ENCODE measurements around the gene TBC1D14.

Gene TBC1D14

DNA sequence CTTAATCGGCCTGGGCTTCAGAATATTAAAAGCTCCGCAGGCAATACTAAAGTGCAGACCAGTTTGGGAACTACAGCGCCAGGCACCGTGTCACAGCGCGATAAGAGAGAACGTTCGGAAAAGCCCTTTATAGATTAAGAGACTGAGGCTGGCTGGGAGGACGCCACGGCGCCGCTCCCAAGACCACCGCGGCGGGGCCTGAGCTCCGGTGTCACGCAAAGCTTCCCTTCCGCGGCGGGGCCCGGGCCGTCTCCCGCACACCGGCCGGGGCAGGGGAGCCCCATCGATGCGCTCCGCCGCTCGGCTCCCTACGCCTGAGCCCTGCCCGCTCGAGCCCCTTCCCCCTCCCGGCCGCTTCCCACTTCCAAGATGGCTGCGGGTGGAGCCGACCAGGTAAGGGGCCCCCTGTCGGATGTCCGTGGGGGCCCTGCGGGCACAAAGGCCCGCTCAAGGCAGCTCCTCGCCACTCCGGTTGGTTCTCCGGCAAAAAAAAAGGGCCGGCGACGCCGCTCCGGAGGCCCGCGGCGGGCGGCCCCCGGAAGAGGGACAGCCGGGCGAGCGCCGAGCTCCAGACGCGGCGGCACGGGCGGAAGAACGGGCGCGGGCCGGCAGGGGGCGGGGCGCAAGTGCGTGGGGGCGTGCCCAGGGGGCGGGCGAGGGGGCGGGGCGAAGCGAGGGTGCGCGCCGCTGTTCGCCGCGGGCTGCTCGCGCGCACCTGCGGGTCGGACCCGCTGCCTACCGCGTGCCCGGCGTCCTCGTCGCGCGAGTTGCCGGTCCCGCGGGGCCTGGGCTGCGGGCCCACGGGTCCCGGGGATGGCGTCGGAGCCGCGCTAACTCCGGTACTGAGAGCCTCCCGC, at the start of gene TBC1D14:
Gene TBC1D14 (plus strand): TSS at position 714 of the 857 bp plus-strand sequence. CDS start 13,564 bp downstream, outside the sequence.
- no peaks in the 10 kb centered on the region for H3K9me3 ChIP-seq (ENCODE audit: low read length)
- H3K4me1 ChIP-seq (ENCODE audit: insufficient read depth, low read length) = peaks cover 26% of the 10 kb centered on the region

DNA sequence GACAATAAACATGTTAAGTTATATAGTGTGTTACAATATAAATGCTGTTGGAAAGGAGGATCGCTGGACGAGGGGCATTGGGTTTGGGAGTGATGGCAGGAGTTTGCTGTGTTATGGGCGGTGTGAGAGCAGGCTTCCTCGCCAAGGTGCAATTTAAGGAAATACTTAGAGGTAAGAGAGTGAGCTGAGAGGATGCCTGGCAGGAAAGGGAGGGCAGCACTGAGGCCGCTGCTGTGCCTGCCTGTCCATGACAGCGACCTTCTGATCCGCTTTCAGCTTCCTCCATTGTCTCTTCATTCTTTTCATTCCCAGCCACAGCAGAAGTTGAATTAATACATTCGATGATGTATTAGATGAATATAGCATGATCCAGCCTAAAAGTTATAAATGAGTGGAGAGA, 41.2 kb upstream of the TBC1D14 start:
- no peaks in the 10 kb centered on the region for H3K9me3 ChIP-seq (ENCODE audit: low read length)
- H3K9ac ChIP-seq (ENCODE audit: low read length) = no peak overlapping the region
- H3K27me3 ChIP-seq (ENCODE audit: control insufficient read depth in 1 of 2, insufficient read depth in 2 of 2, low read length in 2 of 2) = no peaks in the 10 kb centered on the region
- H3K36me3 ChIP-seq (ENCODE audit: insufficient read depth, low read length) = peaks cover 24% of the 10 kb centered on the region
- H3K4me3 ChIP-seq (ENCODE audit: low read depth in 1 of 2, low read length in 2 of 2) = no peak overlapping the region
- H3K4me1 ChIP-seq (ENCODE audit: insufficient read depth, low read length) = peaks cover 3% of the 10 kb centered on the region
- no peak overlapping the region for H3K27ac ChIP-seq (ENCODE audit: low read depth, low read length)

More for the DNA sequence above, at the start of gene TBC1D14:
- Histone ChIP-seq H3K4me3 (ENCODE audit: low read depth in 1 of 2, low read length in 2 of 2) (peak within 1 kb of the TSS; percentile 82 to 89), H3K36me3 (ENCODE audit: insufficient read depth, low read length) (no peaks in the 10 kb centered on the region), H3K9ac (ENCODE audit: low read length) (peak within 1 kb of the TSS; percentile 67), H3K27ac (ENCODE audit: low read depth, low read length) (peak within 1 kb of the TSS; percentile 90), H3K27me3 (ENCODE audit: control insufficient read depth in 1 of 2, insufficient read depth in 2 of 2, low read length in 2 of 2) (peaks cover 5 to 6% of the 10 kb centered on the region in 2 donors)

DNA sequence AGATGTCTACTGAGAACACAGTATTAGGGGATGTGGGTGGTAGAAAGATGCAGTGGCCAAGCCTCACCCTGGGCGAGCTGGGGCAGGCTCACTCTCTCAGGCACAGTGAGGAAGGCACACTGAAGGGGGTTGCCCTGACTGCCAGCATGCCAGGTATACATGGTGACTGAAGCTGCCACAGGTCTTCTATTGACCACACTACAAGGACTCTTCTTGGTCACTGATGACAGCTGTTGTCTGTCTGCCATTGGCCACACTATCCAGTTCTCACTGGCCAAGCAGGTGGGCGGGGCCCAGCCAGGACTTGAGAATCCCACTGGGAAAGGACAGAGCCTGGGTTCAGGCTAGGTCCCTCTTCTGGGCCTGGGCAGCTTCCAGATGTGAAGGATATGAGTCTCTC, 39.7 kb upstream of the TBC1D14 start:
- Histone ChIP-seq H3K9me3 (ENCODE audit: low read length) (no peaks in the 10 kb centered on the region), H3K27ac (ENCODE audit: low read depth, low read length) (no peak overlapping the region), H3K27me3 (ENCODE audit: control insufficient read depth in 1 of 2, insufficient read depth in 2 of 2, low read length in 2 of 2) (no peaks in the 10 kb centered on the region), H3K9ac (ENCODE audit: low read length) (no peak overlapping the region), H3K36me3 (ENCODE audit: insufficient read depth, low read length) (peaks cover 32% of the 10 kb centered on the region), H3K4me1 (ENCODE audit: insufficient read depth, low read length) (peaks cover 11% of the 10 kb centered on the region), H3K4me3 (ENCODE audit: low read depth in 1 of 2, low read length in 2 of 2) (no peak overlapping the region)

DNA sequence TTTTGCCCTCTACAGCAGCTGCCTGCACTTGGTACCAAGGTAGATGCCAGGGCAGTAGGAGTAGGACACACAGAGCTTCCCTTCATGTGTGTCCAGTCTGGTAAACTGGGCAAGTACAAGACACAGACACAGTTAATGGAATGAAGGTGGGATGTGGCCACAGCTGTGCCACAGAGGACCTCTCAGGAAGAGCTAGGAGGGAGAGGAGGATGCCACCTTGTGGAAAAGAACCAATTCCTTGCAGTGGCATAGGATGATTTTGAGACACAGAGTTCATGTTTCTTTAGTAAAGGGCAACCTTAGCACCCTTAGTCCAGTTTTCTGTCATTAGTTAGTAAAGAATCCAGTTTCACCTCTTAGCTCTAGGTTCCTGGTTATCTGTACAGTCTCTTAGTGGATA, 36.3 kb upstream of the TBC1D14 start:
- peaks cover 11% of the 10 kb centered on the region for H3K4me1 ChIP-seq (ENCODE audit: insufficient read depth, low read length)
- H3K27ac ChIP-seq (ENCODE audit: low read depth, low read length) = no peak overlapping the region
- peaks cover 53% of the 10 kb centered on the region for H3K36me3 ChIP-seq (ENCODE audit: insufficient read depth, low read length)
- no peaks in the 10 kb centered on the region for H3K9me3 ChIP-seq (ENCODE audit: low read length)
- no peak overlapping the region for H3K4me3 ChIP-seq (ENCODE audit: low read depth in 1 of 2, low read length in 2 of 2)
- H3K27me3 ChIP-seq (ENCODE audit: control insufficient read depth in 1 of 2, insufficient read depth in 2 of 2, low read length in 2 of 2) = no peaks in the 10 kb centered on the region
- no peak overlapping the region for H3K9ac ChIP-seq (ENCODE audit: low read length)

DNA sequence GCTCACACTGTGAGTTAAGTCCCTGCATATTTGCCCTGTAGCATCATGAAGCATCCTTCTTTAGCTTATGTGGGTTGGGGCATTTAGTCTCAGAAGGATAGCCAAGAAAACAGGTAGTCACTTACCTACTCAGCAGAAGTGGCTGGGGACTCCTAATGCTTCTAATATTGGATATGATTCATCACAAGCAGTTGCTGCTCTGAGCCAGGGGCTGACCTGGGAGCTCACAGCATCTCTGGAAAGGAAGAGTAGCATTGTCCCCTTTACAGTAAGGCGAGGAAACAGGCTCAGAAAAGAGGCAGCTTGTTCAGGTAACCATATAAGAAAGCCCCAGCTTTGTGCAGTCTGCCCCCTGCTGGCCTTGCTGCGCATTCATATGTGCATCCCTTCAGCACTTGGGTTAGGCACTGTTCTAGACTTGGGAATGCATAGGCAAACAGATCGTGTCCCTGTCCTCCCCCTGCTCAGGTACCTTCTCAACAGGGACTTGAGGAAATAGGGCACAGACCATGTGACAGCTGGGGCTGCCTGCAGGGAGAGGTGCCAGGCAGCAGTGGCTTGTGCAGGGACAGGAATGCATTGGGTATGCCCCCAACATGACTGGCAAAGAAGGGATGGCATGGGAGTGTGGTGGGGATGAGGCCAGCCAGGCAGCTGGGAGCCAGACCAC, 35.7 kb upstream of the TBC1D14 start:
- H3K9me3 ChIP-seq (ENCODE audit: low read length) = no peaks in the 10 kb centered on the region
- H3K36me3 ChIP-seq (ENCODE audit: insufficient read depth, low read length) = peaks cover 55% of the 10 kb centered on the region
- peaks cover 11% of the 10 kb centered on the region for H3K4me1 ChIP-seq (ENCODE audit: insufficient read depth, low read length)
- H3K27me3 ChIP-seq (ENCODE audit: control insufficient read depth in 1 of 2, insufficient read depth in 2 of 2, low read length in 2 of 2) = no peaks in the 10 kb centered on the region
- no peak overlapping the region for H3K9ac ChIP-seq (ENCODE audit: low read length)
- no peak overlapping the region for H3K4me3 ChIP-seq (ENCODE audit: low read depth in 1 of 2, low read length in 2 of 2)
- H3K27ac ChIP-seq (ENCODE audit: low read depth, low read length) = no peak overlapping the region

GRCh38 chr4:6874981-6875380, 34.6 kb upstream of the TBC1D14 start:
- no peak overlapping the region for H3K9ac ChIP-seq (ENCODE audit: low read length)
- H3K4me1 ChIP-seq (ENCODE audit: insufficient read depth, low read length) = peaks cover 11% of the 10 kb centered on the region
- H3K27ac ChIP-seq (ENCODE audit: low read depth, low read length) = no peak overlapping the region
- H3K4me3 ChIP-seq (ENCODE audit: low read depth in 1 of 2, low read length in 2 of 2) = no peak overlapping the region
- H3K27me3 ChIP-seq (ENCODE audit: control insufficient read depth in 1 of 2, insufficient read depth in 2 of 2, low read length in 2 of 2) = no peaks in the 10 kb centered on the region
- H3K36me3 ChIP-seq (ENCODE audit: insufficient read depth, low read length) = peaks cover 62% of the 10 kb centered on the region
- H3K9me3 ChIP-seq (ENCODE audit: low read length) = no peaks in the 10 kb centered on the region

DNA sequence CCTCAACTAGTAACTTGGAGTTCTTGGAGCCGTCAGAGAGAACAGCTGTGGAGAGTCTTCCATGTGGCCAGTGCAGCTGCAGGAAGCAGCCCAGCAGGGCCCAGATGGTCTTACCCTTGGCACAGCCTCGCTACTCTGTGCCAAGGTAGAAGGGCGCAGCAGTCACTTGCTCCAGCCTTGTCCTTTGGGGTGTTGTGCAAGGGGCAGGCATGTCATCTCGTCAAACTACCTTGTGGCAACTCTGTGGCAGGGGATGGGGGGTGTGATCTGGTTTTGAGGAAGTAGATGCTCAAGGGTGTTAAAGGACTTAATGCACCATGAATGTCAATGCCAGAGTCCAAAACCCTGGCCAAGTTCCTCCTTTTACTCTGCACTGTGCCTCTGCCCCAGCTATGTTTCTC, 34.2 kb upstream of the TBC1D14 start:
- Histone ChIP-seq H3K4me1 (ENCODE audit: insufficient read depth, low read length) (peaks cover 11% of the 10 kb centered on the region), H3K9ac (ENCODE audit: low read length) (no peak overlapping the region), H3K9me3 (ENCODE audit: low read length) (no peaks in the 10 kb centered on the region), H3K36me3 (ENCODE audit: insufficient read depth, low read length) (peaks cover 62% of the 10 kb centered on the region), H3K4me3 (ENCODE audit: low read depth in 1 of 2, low read length in 2 of 2) (no peak overlapping the region), H3K27ac (ENCODE audit: low read depth, low read length) (no peak overlapping the region), H3K27me3 (ENCODE audit: control insufficient read depth in 1 of 2, insufficient read depth in 2 of 2, low read length in 2 of 2) (no peaks in the 10 kb centered on the region)

GRCh38 chr4:6876440-6876839, 33.2 kb upstream of the TBC1D14 start:
- no peaks in the 10 kb centered on the region for H3K9me3 ChIP-seq (ENCODE audit: low read length)
- H3K4me3 ChIP-seq (ENCODE audit: low read depth in 1 of 2, low read length in 2 of 2) = no peak overlapping the region
- peaks cover 68% of the 10 kb centered on the region for H3K36me3 ChIP-seq (ENCODE audit: insufficient read depth, low read length)
- H3K9ac ChIP-seq (ENCODE audit: low read length) = no peak overlapping the region
- H3K4me1 ChIP-seq (ENCODE audit: insufficient read depth, low read length) = peaks cover 11% of the 10 kb centered on the region
- H3K27me3 ChIP-seq (ENCODE audit: control insufficient read depth in 1 of 2, insufficient read depth in 2 of 2, low read length in 2 of 2) = no peaks in the 10 kb centered on the region
- H3K27ac ChIP-seq (ENCODE audit: low read depth, low read length) = no peak overlapping the region

- Histone ChIP-seq H3K27ac (ENCODE audit: low read depth, low read length) (no peak overlapping the region), H3K36me3 (ENCODE audit: insufficient read depth, low read length) (peaks cover 68% of the 10 kb centered on the region)
Measured at GRCh38 chr4:6877067-6877466, 32.6 kb upstream of the TBC1D14 start.

DNA sequence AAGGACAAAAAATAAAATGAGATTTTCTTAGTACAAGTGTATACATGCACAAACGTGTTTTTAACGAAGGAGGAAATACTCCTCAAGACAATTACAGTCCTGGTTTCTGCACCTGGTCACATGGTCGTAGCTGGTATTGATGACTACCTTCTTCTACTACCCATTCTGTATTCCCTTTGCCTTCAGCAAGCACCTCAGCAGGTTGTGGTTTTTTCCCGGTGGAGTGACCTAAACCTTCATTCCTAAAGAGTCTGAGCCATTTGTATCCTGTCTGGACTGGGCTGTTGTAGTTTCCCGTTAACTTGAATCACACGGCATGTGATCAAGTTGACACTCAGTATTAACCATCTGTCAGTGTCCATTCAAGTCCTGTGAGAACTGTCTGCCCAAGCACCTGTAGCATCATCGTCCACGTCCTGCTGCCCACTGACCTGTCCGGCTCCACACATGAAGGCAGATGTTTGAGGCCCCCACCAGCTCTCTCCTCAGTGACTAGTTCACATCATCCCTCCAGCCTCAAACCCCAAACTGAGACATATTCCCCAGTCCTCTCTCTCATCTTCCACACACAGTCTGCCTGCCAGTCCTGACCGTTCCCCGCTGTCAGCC, 31.1 kb upstream of the TBC1D14 start:
- peaks cover 67% of the 10 kb centered on the region for H3K36me3 ChIP-seq (ENCODE audit: insufficient read depth, low read length)

More at GRCh38 chr4:6877067-6877466, 32.6 kb upstream of the TBC1D14 start:
- Histone ChIP-seq H3K27me3 (ENCODE audit: control insufficient read depth in 1 of 2, insufficient read depth in 2 of 2, low read length in 2 of 2) (no peaks in the 10 kb centered on the region), H3K9me3 (ENCODE audit: low read length) (no peaks in the 10 kb centered on the region), H3K9ac (ENCODE audit: low read length) (no peak overlapping the region), H3K4me1 (ENCODE audit: insufficient read depth, low read length) (peaks cover 11% of the 10 kb centered on the region), H3K4me3 (ENCODE audit: low read depth in 1 of 2, low read length in 2 of 2) (no peak overlapping the region)

GRCh38 chr4:6880691-6881090, 28.9 kb upstream of the TBC1D14 start:
- no peaks in the 10 kb centered on the region for H3K9me3 ChIP-seq (ENCODE audit: low read length)
- H3K4me3 ChIP-seq (ENCODE audit: low read depth in 1 of 2, low read length in 2 of 2) = no peak overlapping the region
- H3K4me1 ChIP-seq (ENCODE audit: insufficient read depth, low read length) = peaks cover 2% of the 10 kb centered on the region
- peaks cover 50% of the 10 kb centered on the region for H3K36me3 ChIP-seq (ENCODE audit: insufficient read depth, low read length)
- H3K27me3 ChIP-seq (ENCODE audit: control insufficient read depth in 1 of 2, insufficient read depth in 2 of 2, low read length in 2 of 2) = no peaks in the 10 kb centered on the region
- H3K9ac ChIP-seq (ENCODE audit: low read length) = no peak overlapping the region
- no peak overlapping the region for H3K27ac ChIP-seq (ENCODE audit: low read depth, low read length)

More for the DNA sequence above, 31.1 kb upstream of the TBC1D14 start:
- H3K27ac ChIP-seq (ENCODE audit: low read depth, low read length) = no peak overlapping the region
- H3K9ac ChIP-seq (ENCODE audit: low read length) = no peak overlapping the region
- peaks cover 6% of the 10 kb centered on the region for H3K4me1 ChIP-seq (ENCODE audit: insufficient read depth, low read length)
- H3K4me3 ChIP-seq (ENCODE audit: low read depth in 1 of 2, low read length in 2 of 2) = no peak overlapping the region
- H3K27me3 ChIP-seq (ENCODE audit: control insufficient read depth in 1 of 2, insufficient read depth in 2 of 2, low read length in 2 of 2) = no peaks in the 10 kb centered on the region
- no peaks in the 10 kb centered on the region for H3K9me3 ChIP-seq (ENCODE audit: low read length)
